GM12874 (cell line): ENCODE data around the gene ACKR3.

Experiments used
- TF ChIP-seq, protein P1 (sequence below): IDR thresholded peaks from 2 replicates; pipeline ENCODE4 v1.5.1; 2011; ENCODE audit warnings: low read depth, mild to moderate bottlenecking, control low read depth, low read length, moderate library complexity; ENCODE audit not compliant: insufficient read depth

The ACKR3 gene

DNA sequence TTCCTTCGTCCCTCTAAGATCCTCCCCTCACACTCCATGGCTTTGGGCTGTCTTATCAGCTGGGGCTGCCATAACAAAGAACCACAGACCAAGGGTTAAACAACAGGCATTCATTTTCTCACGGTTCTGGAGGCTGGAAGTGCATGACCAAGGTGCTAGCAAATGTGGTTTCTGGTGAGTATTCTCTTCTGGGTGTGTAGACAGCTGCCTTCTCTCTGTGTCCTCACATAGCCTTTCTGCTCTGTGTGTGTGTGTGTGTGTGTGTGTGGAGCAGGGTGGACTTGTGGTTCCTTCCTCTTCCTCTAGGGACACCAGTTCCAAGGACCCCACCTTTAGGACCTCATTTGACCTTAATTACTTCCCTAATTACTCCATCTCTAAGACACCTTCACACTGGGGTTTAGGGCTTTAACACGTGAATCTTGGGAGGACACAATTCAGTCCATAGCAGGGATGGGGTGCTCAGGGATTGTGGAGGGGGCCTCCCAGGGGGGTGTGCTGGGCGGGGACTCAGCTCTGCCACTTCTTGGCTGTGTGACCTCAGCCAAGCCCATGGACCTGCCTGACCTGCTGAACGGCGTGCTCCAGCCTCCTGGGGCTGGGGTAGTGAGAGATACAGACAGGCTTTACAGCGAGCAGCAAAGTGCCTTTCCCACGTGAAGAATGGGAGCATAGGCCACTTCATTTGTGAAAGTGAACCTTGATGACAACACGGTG, 38.0 kb downstream of the ACKR3 start:
- TF ChIP-seq, protein P1, sequence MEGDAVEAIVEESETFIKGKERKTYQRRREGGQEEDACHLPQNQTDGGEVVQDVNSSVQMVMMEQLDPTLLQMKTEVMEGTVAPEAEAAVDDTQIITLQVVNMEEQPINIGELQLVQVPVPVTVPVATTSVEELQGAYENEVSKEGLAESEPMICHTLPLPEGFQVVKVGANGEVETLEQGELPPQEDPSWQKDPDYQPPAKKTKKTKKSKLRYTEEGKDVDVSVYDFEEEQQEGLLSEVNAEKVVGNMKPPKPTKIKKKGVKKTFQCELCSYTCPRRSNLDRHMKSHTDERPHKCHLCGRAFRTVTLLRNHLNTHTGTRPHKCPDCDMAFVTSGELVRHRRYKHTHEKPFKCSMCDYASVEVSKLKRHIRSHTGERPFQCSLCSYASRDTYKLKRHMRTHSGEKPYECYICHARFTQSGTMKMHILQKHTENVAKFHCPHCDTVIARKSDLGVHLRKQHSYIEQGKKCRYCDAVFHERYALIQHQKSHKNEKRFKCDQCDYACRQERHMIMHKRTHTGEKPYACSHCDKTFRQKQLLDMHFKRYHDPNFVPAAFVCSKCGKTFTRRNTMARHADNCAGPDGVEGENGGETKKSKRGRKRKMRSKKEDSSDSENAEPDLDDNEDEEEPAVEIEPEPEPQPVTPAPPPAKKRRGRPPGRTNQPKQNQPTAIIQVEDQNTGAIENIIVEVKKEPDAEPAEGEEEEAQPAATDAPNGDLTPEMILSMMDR, result no peak

DNA sequence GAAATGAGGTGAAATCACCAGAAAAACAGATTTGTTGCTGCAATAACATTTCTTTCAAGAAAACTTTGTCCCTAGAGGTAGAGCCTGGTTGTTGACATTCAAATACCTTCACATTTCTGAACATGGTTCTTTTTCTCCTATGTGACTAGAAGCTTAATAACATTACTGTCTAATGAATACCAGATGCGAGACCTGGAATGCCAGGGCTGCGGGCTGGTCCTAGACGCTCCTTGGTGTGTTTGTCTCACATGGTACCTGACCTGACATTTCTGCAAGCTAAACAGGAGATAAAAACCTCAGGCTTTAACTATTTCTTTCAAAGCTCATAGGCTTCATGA, 38.5 kb downstream of the ACKR3 start:
- TF ChIP-seq, protein P1, result no peak

DNA sequence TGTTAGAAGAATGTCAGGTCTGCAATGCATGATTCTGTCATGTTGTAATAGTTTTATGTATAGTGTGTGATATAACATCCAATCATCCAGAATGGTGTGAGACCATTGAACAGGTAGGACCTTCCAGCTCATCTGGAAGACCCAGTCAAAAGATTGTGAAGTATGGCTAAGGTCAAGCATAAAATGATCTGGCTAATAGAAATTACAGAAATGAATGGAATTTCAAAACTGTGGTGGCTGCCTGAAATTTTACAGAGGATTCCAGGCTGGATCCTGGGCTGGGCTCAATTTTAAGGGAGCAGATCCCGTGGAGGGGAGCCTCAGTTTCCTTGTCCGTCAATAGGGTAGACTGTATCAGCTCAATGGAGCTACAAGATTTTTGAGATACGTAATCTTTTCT, 39.1 kb downstream of the ACKR3 start:
- TF ChIP-seq, protein P1, result no peak

DNA sequence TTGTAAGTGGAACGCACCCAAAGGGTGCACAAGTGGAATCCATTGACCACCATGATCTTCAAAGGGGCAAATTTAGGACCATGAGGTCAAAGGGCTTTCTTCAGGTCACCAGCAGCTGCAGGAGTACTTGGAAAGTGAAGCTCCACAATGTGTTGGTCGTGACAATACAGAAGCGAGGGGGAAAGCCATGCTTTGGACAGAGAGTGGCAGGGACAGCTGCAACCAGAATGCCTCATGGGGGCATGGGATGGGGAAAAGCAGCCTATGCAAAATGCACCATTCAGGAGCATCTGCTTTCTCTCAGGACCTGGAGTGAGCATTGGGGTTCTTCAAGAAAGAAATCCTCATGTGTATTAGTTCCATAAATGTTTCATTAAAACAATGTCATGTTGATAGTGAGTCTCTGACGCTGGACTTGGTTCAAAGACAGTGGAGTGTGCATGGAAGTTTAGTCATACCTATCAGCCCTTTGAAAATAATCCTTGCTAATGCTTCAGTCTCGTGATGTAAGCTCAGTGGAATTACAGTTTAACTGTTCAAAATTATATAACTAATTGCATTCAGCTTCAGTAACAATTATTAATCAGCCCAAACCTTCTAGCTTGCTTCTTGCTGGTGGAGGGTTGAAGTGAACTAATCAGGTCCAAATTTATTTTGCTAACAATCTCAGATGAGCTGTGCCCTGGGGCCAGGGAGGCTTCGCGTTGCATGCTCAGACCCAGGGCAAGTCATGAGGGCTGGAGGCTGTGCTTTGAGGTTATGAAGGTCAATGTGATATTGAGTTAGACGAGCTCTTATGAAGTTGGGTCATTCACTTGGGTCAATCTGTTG, 41.6 kb downstream of the ACKR3 start:
- TF ChIP-seq, protein P1, result no peak

DNA sequence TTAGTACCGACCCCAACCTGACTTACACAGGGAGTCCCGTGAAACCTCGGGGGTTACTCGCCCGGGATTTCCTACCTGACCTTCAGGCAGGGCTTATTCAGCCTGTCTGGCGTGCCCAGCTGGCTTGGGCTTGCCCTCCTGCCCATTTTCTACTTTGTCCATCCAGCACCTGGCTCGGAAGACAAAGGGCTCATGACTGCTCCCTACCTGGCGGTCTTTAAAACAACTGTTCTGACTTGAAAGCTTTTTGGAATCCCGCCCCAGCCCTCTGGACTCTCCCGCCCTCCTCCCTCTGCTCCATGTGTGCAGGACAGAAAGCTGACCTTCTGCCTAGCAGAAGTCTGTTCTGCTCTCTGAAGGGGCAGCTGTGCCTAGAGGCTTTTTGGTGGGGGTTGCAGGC, 43.1 kb downstream of the ACKR3 start:
- TF ChIP-seq, protein P1, result no peak

DNA sequence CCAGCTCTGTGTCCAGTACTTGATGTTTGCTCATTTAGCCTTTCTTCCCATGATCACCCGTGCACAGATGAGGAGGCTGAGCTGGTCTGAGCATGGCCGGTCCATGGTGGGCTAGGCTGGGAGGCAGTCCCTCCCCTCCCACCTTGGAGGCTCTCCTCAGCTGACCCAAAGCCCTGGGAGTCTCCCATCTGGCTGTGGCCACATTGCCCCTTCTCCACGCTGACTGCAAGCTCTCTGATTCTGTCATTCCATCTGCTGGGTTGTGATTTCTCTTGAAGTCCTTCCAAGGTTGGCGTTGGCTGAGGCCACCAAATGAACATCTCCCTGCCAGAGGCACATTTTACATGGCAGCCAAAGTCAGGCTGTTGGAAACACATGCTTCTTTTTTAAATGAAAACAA, 44.0 kb downstream of the ACKR3 start:
- TF ChIP-seq, protein P1, result no peak

DNA sequence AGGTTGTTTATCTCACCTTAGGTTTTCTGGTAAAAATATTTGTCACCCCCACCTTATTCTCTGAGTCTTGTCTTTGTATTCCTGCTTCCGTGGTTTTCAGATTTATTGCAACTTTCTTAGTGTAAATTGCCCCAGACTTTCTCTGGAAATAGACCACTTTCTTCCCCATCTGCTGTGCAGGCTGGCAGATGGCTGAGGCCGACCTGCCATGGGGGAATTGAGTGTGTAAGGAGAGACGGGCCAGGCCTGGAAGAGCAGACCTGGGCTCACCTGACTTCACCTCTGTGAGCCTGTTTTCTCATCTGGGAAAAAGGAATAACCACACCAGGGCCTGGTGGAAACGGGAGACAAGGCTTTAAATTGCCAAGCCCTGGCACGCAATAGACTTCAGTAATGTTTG, 44.9 kb downstream of the ACKR3 start:
- TF ChIP-seq, protein P1, result no peak
